ENCODE measurements around the gene SHBG.

GRCh38 chr17:7586673-7587419 is 43.1 kb upstream of the SHBG start:
- TF ChIP-seq ARNTL (CRISPR knock-in tag; IDR thresholded peaks at IDR 0.05; ENCODE audit: borderline replicate concordance, low read depth) (no peak), PATZ1 (CRISPR knock-in tag; IDR thresholded peaks at IDR 0.05; ENCODE audit: borderline replicate concordance) (no peak), ZNF70 (CRISPR knock-in tag; IDR thresholded peaks at IDR 0.05) (no peak), CSRNP3 (CRISPR knock-in tag; IDR thresholded peaks at IDR 0.05) (no peak), PPARA (CRISPR knock-in tag; IDR thresholded peaks at IDR 0.05; ENCODE audit: borderline replicate concordance) (no peak), ZFP3 (CRISPR knock-in tag; IDR thresholded peaks at IDR 0.05) (no peak), CSDC2 (CRISPR knock-in tag; IDR thresholded peaks at IDR 0.05) (no peak), TCF4 (CRISPR knock-in tag; IDR thresholded peaks at IDR 0.05; ENCODE audit: borderline replicate concordance) (no peak), ZFP30 (CRISPR knock-in tag; IDR thresholded peaks at IDR 0.05) (no peak), ESRRG (CRISPR knock-in tag; IDR thresholded peaks at IDR 0.05) (no peak)

All from SK-N-SH treated with all-trans-retinoic acid at 6 μM for 48 hours (cell line).